ENCODE measurements around the gene TBC1D22A.

The TBC1D22A gene

GRCh38 chr22:46749682-46750529, 12.5 kb upstream of the TBC1D22A start:
- Histone ChIP-seq H3K4me1 (ENCODE audit: control insufficient read depth, insufficient read depth, low read length) (peaks cover 61% of the 10 kb centered on the region), H3K27me3 (ENCODE audit: control insufficient read depth, insufficient read depth, low read length) (no peaks in the 10 kb centered on the region), H3K4me3 (ENCODE audit: low read length) (no peak overlapping the region), H3K9ac (ENCODE audit: low read length) (no peak overlapping the region), H3K36me3 (ENCODE audit: control insufficient read depth, insufficient read depth, low read length) (no peaks in the 10 kb centered on the region), H3K9me3 (ENCODE audit: control insufficient read depth, low read length) (no peaks in the 10 kb centered on the region)

GRCh38 chr22:46750530-46750800, 12.0 kb upstream of the TBC1D22A start:
- peaks cover 63% of the 10 kb centered on the region for H3K4me1 ChIP-seq (ENCODE audit: control insufficient read depth, insufficient read depth, low read length)
- no peaks in the 10 kb centered on the region for H3K36me3 ChIP-seq (ENCODE audit: control insufficient read depth, insufficient read depth, low read length)
- H3K4me3 ChIP-seq (ENCODE audit: low read length) = no peak overlapping the region
- H3K9ac ChIP-seq (ENCODE audit: low read length) = no peak overlapping the region
- H3K9me3 ChIP-seq (ENCODE audit: control insufficient read depth, low read length) = no peaks in the 10 kb centered on the region
- H3K27me3 ChIP-seq (ENCODE audit: control insufficient read depth, insufficient read depth, low read length) = no peaks in the 10 kb centered on the region

- Histone ChIP-seq H3K27me3 (ENCODE audit: control insufficient read depth, insufficient read depth, low read length) (no peaks in the 10 kb centered on the region), H3K36me3 (ENCODE audit: control insufficient read depth, insufficient read depth, low read length) (no peaks in the 10 kb centered on the region), H3K4me1 (ENCODE audit: control insufficient read depth, insufficient read depth, low read length) (peaks cover 63% of the 10 kb centered on the region), H3K9me3 (ENCODE audit: control insufficient read depth, low read length) (no peaks in the 10 kb centered on the region), H3K4me3 (ENCODE audit: low read length) (no peak overlapping the region), H3K9ac (ENCODE audit: low read length) (peak overlapping the region; percentile 23)
These were observed 11.5 kb upstream of the TBC1D22A start for GRCh38 chr22:46750863-46751443.

- peaks cover 63% of the 10 kb centered on the region for H3K4me1 ChIP-seq (ENCODE audit: control insufficient read depth, insufficient read depth, low read length)
- H3K9me3 ChIP-seq (ENCODE audit: control insufficient read depth, low read length) = no peaks in the 10 kb centered on the region
- H3K9ac ChIP-seq (ENCODE audit: low read length) = no peak overlapping the region
- H3K27me3 ChIP-seq (ENCODE audit: control insufficient read depth, insufficient read depth, low read length) = no peaks in the 10 kb centered on the region
- H3K36me3 ChIP-seq (ENCODE audit: control insufficient read depth, insufficient read depth, low read length) = no peaks in the 10 kb centered on the region
- no peak overlapping the region for H3K4me3 ChIP-seq (ENCODE audit: low read length)
These were observed 10.0 kb upstream of the TBC1D22A start for GRCh38 chr22:46752286-46752987.

- H3K9ac ChIP-seq (ENCODE audit: low read length) = no peak overlapping the region
- no peak overlapping the region for H3K4me3 ChIP-seq (ENCODE audit: low read length)
- H3K36me3 ChIP-seq (ENCODE audit: control insufficient read depth, insufficient read depth, low read length) = no peaks in the 10 kb centered on the region
- no peaks in the 10 kb centered on the region for H3K9me3 ChIP-seq (ENCODE audit: control insufficient read depth, low read length)
- H3K4me1 ChIP-seq (ENCODE audit: control insufficient read depth, insufficient read depth, low read length) = peaks cover 63% of the 10 kb centered on the region
- no peaks in the 10 kb centered on the region for H3K27me3 ChIP-seq (ENCODE audit: control insufficient read depth, insufficient read depth, low read length)
These were observed 9.5 kb upstream of the TBC1D22A start for GRCh38 chr22:46752988-46753310.

- Histone ChIP-seq H3K9me3 (ENCODE audit: control insufficient read depth, low read length) (no peaks in the 10 kb centered on the region), H3K9ac (ENCODE audit: low read length) (peak overlapping the region; percentile 19), H3K27me3 (ENCODE audit: control insufficient read depth, insufficient read depth, low read length) (no peaks in the 10 kb centered on the region), H3K4me3 (ENCODE audit: low read length) (no peak overlapping the region), H3K4me1 (ENCODE audit: control insufficient read depth, insufficient read depth, low read length) (peaks cover 65% of the 10 kb centered on the region), H3K36me3 (ENCODE audit: control insufficient read depth, insufficient read depth, low read length) (no peaks in the 10 kb centered on the region)
These were observed 9.1 kb upstream of the TBC1D22A start for GRCh38 chr22:46753360-46753759.

- H3K27me3 ChIP-seq (ENCODE audit: control insufficient read depth, insufficient read depth, low read length) = no peaks in the 10 kb centered on the region
- H3K4me3 ChIP-seq (ENCODE audit: low read length) = no peak overlapping the region
- peak overlapping the region; percentile 19 for H3K9ac ChIP-seq (ENCODE audit: low read length)
- H3K9me3 ChIP-seq (ENCODE audit: control insufficient read depth, low read length) = no peaks in the 10 kb centered on the region
- H3K4me1 ChIP-seq (ENCODE audit: control insufficient read depth, insufficient read depth, low read length) = peaks cover 68% of the 10 kb centered on the region
- H3K36me3 ChIP-seq (ENCODE audit: control insufficient read depth, insufficient read depth, low read length) = no peaks in the 10 kb centered on the region
These were observed 8.7 kb upstream of the TBC1D22A start for GRCh38 chr22:46753761-46754109.

GRCh38 chr22:46754110-46754799, 8.2 kb upstream of the TBC1D22A start:
- no peaks in the 10 kb centered on the region for H3K36me3 ChIP-seq (ENCODE audit: control insufficient read depth, insufficient read depth, low read length)
- no peaks in the 10 kb centered on the region for H3K9me3 ChIP-seq (ENCODE audit: control insufficient read depth, low read length)
- H3K4me1 ChIP-seq (ENCODE audit: control insufficient read depth, insufficient read depth, low read length) = peaks cover 68% of the 10 kb centered on the region
- no peak overlapping the region for H3K4me3 ChIP-seq (ENCODE audit: low read length)
- H3K9ac ChIP-seq (ENCODE audit: low read length) = peak overlapping the region; percentile 19
- no peaks in the 10 kb centered on the region for H3K27me3 ChIP-seq (ENCODE audit: control insufficient read depth, insufficient read depth, low read length)

- no peaks in the 10 kb centered on the region for H3K27me3 ChIP-seq (ENCODE audit: control insufficient read depth, insufficient read depth, low read length)
- H3K36me3 ChIP-seq (ENCODE audit: control insufficient read depth, insufficient read depth, low read length) = no peaks in the 10 kb centered on the region
- H3K9me3 ChIP-seq (ENCODE audit: control insufficient read depth, low read length) = no peaks in the 10 kb centered on the region
- H3K4me1 ChIP-seq (ENCODE audit: control insufficient read depth, insufficient read depth, low read length) = peaks cover 66% of the 10 kb centered on the region
- no peak overlapping the region for H3K9ac ChIP-seq (ENCODE audit: low read length)
- no peak overlapping the region for H3K4me3 ChIP-seq (ENCODE audit: low read length)
These were observed 7.6 kb upstream of the TBC1D22A start for GRCh38 chr22:46754826-46755225.

- Histone ChIP-seq H3K4me3 (ENCODE audit: low read length) (no peak overlapping the region), H3K4me1 (ENCODE audit: control insufficient read depth, insufficient read depth, low read length) (peaks cover 59% of the 10 kb centered on the region), H3K36me3 (ENCODE audit: control insufficient read depth, insufficient read depth, low read length) (no peaks in the 10 kb centered on the region), H3K27me3 (ENCODE audit: control insufficient read depth, insufficient read depth, low read length) (no peaks in the 10 kb centered on the region), H3K9me3 (ENCODE audit: control insufficient read depth, low read length) (no peaks in the 10 kb centered on the region), H3K9ac (ENCODE audit: low read length) (no peak overlapping the region)
These were observed 6.9 kb upstream of the TBC1D22A start for GRCh38 chr22:46755525-46755924.

GRCh38 chr22:46756097-46756496, 6.4 kb upstream of the TBC1D22A start:
- no peaks in the 10 kb centered on the region for H3K27me3 ChIP-seq (ENCODE audit: control insufficient read depth, insufficient read depth, low read length)
- H3K4me3 ChIP-seq (ENCODE audit: low read length) = no peak overlapping the region
- H3K9me3 ChIP-seq (ENCODE audit: control insufficient read depth, low read length) = no peaks in the 10 kb centered on the region
- peaks cover 57% of the 10 kb centered on the region for H3K4me1 ChIP-seq (ENCODE audit: control insufficient read depth, insufficient read depth, low read length)
- H3K9ac ChIP-seq (ENCODE audit: low read length) = no peak overlapping the region
- H3K36me3 ChIP-seq (ENCODE audit: control insufficient read depth, insufficient read depth, low read length) = no peaks in the 10 kb centered on the region

GRCh38 chr22:46757104-46757503, 5.3 kb upstream of the TBC1D22A start:
- no peaks in the 10 kb centered on the region for H3K36me3 ChIP-seq (ENCODE audit: control insufficient read depth, insufficient read depth, low read length)
- no peaks in the 10 kb centered on the region for H3K9me3 ChIP-seq (ENCODE audit: control insufficient read depth, low read length)
- H3K27me3 ChIP-seq (ENCODE audit: control insufficient read depth, insufficient read depth, low read length) = no peaks in the 10 kb centered on the region
- peaks cover 52% of the 10 kb centered on the region for H3K4me1 ChIP-seq (ENCODE audit: control insufficient read depth, insufficient read depth, low read length)
- H3K9ac ChIP-seq (ENCODE audit: low read length) = no peak overlapping the region
- no peak overlapping the region for H3K4me3 ChIP-seq (ENCODE audit: low read length)
